Left ventricle myocardium inferior (tissue), 1 donor: ENCODE data around the gene MAP1B. TPM values are rescaled to one million over a fixed set of nuclear protein-coding genes. Genes with fewer than 3 reads are reported as not detected.

Experiments
- DNase-seq: peaks from one replicate; pipeline ENCODE4 v3.0.0-alpha.2; 2020
- H3K27ac ChIP-seq: fragments of 200-600 bp; replicated peaks from 2 replicates; pipeline ENCODE4 v1.8.0; 2021
- H3K27me3 ChIP-seq: fragments of 200-600 bp; 2 replicates; pipeline ENCODE4 v1.8.0; 2021; ENCODE audit warnings: low read depth
- H3K36me3 ChIP-seq: fragments of 200-600 bp; 2 replicates; pipeline ENCODE4 v1.8.0; 2021
- H3K4me1 ChIP-seq: fragments of 200-600 bp; 2 replicates; pipeline ENCODE4 v1.8.0; 2021
- H3K4me3 ChIP-seq: fragments of 200-600 bp; 2 replicates; pipeline ENCODE4 v1.8.0; 2021; ENCODE audit warnings: mild to moderate bottlenecking, moderate library complexity
- H3K9me3 ChIP-seq: fragments of 200-600 bp; replicated peaks from 2 replicates; pipeline ENCODE4 v1.8.0; 2021
- intact Hi-C: fragments of 100-400 bp; cut with micrococcal nuclease; formaldehyde crosslinking; loops from one replicate; pipeline ENCODE4 v1.11.0; 2022
- total RNA-seq: library from RNA; stranded (reverse); fragmentation: NEBNext Ultra II Directional; extraction: Animal tissue kit (Norgen Biotek cat#: 25700); gene quantifications from one replicate; pipeline ENCODE4 v1.2.1, GENCODE V29; 2021
- TF ChIP-seq, protein P1 (sequence below): fragments of 200-600 bp; IDR thresholded peaks from 2 replicates; pipeline ENCODE4 v1.8.0; 2021; ENCODE audit warnings: antibody characterized with exemption, mild to moderate bottlenecking, borderline replicate concordance
- donor health status: DM: no; HTN: yes; CAD: no; lungs with severe emphysema.

MAP1B gene
- total RNA-seq, 1 donor from 2014 or later = 73.2 TPM

- TF ChIP-seq, protein P1, sequence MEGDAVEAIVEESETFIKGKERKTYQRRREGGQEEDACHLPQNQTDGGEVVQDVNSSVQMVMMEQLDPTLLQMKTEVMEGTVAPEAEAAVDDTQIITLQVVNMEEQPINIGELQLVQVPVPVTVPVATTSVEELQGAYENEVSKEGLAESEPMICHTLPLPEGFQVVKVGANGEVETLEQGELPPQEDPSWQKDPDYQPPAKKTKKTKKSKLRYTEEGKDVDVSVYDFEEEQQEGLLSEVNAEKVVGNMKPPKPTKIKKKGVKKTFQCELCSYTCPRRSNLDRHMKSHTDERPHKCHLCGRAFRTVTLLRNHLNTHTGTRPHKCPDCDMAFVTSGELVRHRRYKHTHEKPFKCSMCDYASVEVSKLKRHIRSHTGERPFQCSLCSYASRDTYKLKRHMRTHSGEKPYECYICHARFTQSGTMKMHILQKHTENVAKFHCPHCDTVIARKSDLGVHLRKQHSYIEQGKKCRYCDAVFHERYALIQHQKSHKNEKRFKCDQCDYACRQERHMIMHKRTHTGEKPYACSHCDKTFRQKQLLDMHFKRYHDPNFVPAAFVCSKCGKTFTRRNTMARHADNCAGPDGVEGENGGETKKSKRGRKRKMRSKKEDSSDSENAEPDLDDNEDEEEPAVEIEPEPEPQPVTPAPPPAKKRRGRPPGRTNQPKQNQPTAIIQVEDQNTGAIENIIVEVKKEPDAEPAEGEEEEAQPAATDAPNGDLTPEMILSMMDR = no peak
- DNase-seq = no peak
- intact Hi-C loops = loop anchor here (10.0 kb wide), 1 partner anchor 324 kb away; no protein-coding TSS in a partner anchor
- H3K27ac ChIP-seq = peak overlapping the region; percentile 89
- peaks cover 65% of the 10 kb centered on the region for H3K4me1 ChIP-seq
- H3K9me3 ChIP-seq = peaks cover 2% of the 10 kb centered on the region
- H3K27me3 ChIP-seq = no peaks in the 10 kb centered on the region
- H3K36me3 ChIP-seq = no peaks in the 10 kb centered on the region
- H3K4me3 ChIP-seq = peak overlapping the region; percentile 92
These were observed 1.8 kb downstream of the MAP1B start for GRCh38 chr5:72109062-72109411.

- Histone ChIP-seq H3K36me3 (no peaks in the 10 kb centered on the region), H3K27me3 (no peaks in the 10 kb centered on the region), H3K27ac (peak overlapping the region; percentile 89), H3K4me3 (peak overlapping the region; percentile 92), H3K9me3 (no peaks in the 10 kb centered on the region), H3K4me1 (peaks cover 65% of the 10 kb centered on the region)
- intact Hi-C loops = loop anchor here (10.0 kb wide), 1 partner anchor 325 kb away; no protein-coding TSS in a partner anchor
- TF ChIP-seq, protein P1 = no peak
- DNase-seq = no peak
These were observed 2.4 kb downstream of the MAP1B start for GRCh38 chr5:72109625-72110024.

- peaks cover 65% of the 10 kb centered on the region for H3K4me1 ChIP-seq
- peak overlapping the region; percentile 89 for H3K27ac ChIP-seq
- peaks cover 7% of the 10 kb centered on the region for H3K36me3 ChIP-seq
- no peak for DNase-seq
- intact Hi-C loops = no loop called here
- peak overlapping the region; percentile 92 for H3K4me3 ChIP-seq
- no peaks in the 10 kb centered on the region for H3K27me3 ChIP-seq
- no peaks in the 10 kb centered on the region for H3K9me3 ChIP-seq
- TF ChIP-seq, protein P1 = no peak
These were observed 3.2 kb downstream of the MAP1B start for GRCh38 chr5:72110394-72111013.

GRCh38 chr5:72112389-72112788 lies 5.1 kb downstream of the MAP1B start:
- no peak overlapping the region for H3K27ac ChIP-seq
- TF ChIP-seq, protein P1 = no peak
- H3K36me3 ChIP-seq = peaks cover 26% of the 10 kb centered on the region
- no peak for DNase-seq
- H3K4me1 ChIP-seq = peaks cover 55% of the 10 kb centered on the region
- intact Hi-C loops = no loop called here
- H3K9me3 ChIP-seq = no peaks in the 10 kb centered on the region
- H3K27me3 ChIP-seq = no peaks in the 10 kb centered on the region
- no peak overlapping the region for H3K4me3 ChIP-seq

DNA sequence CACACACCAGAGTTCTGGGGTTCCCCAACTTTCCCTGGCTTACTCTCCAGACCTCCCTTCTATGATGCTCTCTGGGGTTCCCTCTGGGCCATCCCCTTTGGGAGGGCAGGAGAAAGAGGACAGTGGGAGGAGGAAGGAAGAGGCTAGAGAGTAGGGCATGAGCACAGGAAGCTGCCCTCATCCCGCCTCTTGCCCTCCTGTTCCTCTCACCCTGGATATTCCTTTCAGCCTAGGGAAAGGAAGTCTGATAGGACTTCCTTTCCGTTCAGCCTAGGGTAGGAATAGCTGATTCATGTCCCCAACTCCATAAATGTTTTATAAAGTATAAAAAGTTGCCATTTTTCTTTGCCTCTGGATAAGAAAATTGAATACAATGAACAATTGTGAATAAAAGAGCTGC lies 7.4 kb downstream of the MAP1B start:
- TF ChIP-seq, protein P1 = no peak
- intact Hi-C loops = no loop called here
- no peak for DNase-seq
- Histone ChIP-seq H3K4me1 (peaks cover 33% of the 10 kb centered on the region), H3K4me3 (no peak overlapping the region), H3K36me3 (peaks cover 45% of the 10 kb centered on the region), H3K9me3 (no peaks in the 10 kb centered on the region), H3K27me3 (no peaks in the 10 kb centered on the region), H3K27ac (no peak overlapping the region)
